GM19395 (cell line): Measurements from ENCODE around the gene MGMT.

ENCODE experiments used
- ATAC-seq: cut with Tn5 transposase; IDR thresholded peaks from one replicate; pipeline ENCODE4 v1.9.1; 2021; ENCODE audit warnings: mild to moderate bottlenecking, moderate library complexity; ENCODE audit not compliant: unreplicated experiment

Gene MGMT

DNA sequence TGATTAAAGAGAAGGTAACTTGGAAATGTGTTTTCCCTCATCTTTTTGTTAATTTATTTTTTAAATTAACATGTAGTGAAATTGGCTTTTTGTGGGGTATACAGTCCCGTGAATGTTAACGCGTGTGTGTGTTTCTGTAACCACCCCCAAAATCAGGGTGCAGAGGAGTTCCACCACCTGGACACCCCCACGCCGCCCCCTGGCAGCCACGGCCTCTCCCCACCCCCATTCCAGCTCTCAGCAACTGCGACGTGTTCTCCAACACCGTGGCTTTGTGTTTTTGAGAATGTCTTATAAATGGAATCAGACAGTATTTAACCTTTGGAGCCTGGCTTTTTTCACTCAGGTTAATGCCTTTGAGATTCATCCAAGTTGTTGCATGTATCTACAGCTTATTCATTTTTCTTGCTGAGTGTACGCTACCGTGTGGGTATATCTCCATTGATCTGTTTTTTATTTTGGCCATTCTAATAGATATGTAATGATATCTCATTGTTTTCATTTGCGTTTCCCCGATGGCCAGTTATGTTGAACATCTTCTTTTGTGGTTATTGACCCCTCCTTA lies 278.2 kb downstream of the MGMT start:
- no peak for ATAC-seq

DNA sequence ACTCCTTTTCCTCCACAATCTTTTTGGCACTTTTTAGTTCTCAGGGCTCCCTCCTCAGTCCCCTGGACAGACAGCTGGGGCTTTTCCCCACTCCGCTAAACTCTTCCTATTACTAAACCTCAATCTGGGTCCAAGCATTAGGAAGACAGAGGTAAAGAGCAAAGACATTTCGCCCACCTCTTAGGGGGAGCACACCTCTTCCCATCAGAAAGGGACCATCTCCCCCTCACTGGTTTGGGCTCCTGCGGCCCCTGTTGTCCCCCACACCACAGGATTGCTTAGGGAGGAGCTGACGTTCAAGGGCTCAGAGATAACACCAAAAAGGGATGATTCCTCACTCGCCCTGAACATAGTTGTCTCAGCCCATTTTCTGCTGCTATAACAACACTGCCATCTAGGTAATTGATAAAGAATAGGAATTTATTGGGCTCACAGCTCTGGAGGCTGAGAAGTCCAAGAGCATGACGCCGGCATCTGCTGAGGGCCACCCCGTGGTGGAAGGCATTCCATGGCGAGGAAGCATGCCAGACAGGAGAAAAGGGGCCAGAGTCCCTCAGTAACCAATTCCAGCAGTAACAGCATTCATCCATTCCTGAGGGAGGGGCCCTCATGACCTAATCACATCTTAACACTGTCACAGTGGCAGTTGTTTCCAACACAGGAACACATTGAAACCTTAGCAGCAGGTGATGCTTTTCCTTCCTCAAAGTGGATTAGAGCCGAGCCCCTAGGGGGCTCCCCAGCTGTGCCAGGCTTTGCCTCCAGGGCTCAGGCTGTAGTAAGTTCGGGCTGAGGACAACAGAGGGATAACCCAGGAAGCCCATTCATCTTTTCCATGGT lies 287.4 kb downstream of the MGMT start:
- no peak for ATAC-seq

DNA sequence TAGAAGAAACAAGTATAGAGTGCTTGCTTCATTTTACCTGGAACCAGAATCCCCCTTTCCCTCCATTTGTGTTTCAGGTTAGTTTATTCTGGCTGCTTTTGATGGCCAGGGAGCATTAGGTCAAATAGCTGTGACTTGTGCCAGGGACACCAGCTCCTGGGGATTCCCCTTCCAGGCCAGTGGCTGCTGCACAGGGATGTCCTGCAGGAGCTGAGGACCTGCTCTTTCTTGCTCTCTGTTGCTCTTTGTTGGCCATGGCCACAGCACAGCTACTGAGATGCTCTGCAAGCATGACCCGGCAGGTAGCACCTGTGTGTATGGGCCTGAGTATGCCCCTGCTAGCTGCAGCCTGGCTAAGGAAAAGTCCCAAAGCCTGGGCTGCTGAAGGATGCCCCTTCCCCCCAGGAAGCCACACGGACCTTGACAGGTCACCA lies 288.1 kb downstream of the MGMT start:
- ATAC-seq, result no peak

DNA sequence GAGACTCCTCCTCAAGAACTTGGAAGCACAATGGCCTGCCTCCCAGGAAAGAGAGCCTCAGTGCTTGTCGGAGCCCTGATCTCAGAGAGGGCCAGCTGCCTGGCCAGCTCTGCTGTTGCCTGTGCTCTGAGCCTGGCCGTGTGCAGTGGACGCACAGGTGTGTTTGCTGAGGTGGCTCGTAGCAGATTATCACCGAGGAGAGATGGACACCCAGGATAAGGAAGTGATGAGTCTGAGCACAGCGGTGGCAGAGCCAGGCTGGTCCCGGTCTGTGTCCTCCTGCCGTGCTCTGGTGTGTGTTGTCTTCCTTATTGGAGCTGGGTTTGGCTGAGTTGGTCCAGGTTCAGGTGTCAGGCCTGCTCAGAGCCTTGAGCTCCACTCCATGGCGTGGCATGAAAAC lies 288.6 kb downstream of the MGMT start:
- no peak for ATAC-seq

DNA sequence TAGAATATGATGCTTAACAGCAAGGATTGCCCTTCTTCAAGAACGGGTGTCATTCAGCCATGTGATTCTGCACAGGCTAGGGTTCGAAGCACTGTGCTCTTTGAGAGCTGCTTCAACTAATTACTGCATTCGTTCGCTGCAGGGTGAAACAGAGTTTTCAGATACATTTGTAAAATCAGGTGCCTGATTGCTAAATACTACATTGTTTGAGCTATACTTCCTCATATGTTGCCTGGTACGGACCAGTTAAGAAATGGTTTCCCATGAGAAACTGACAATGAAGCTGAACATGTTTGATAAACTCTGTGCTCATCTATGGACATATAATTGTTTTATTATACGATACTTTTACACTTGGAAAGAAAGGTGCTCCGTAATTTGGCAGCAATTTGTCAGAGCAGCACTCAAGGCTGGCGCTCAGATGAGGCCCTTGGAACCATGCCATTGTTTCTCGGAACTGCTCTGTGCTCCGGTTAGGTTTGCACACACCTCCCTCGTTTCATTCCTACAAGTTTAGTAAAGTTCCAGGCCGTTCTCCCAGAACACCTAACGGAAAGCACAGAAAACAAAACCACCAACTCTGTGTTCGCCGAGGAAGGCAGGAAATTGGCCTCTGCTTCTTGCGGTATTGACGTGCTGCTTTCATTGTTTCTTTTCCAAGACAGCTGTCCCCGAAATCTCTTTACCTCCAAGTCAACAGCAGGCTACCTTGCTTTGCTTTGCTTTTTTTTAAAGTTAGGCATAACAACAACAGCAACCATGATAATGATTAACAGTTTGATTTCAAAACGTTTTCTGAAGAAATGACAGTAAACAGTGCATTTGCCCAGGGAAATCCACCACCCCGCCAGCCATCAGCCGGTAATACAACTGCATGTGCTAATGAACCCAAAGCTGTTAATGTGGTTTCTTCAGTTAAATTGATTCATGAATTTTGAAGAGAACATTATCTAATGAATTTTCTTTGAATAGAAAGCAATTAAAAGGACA lies 290.2 kb downstream of the MGMT start:
- no peak for ATAC-seq

DNA sequence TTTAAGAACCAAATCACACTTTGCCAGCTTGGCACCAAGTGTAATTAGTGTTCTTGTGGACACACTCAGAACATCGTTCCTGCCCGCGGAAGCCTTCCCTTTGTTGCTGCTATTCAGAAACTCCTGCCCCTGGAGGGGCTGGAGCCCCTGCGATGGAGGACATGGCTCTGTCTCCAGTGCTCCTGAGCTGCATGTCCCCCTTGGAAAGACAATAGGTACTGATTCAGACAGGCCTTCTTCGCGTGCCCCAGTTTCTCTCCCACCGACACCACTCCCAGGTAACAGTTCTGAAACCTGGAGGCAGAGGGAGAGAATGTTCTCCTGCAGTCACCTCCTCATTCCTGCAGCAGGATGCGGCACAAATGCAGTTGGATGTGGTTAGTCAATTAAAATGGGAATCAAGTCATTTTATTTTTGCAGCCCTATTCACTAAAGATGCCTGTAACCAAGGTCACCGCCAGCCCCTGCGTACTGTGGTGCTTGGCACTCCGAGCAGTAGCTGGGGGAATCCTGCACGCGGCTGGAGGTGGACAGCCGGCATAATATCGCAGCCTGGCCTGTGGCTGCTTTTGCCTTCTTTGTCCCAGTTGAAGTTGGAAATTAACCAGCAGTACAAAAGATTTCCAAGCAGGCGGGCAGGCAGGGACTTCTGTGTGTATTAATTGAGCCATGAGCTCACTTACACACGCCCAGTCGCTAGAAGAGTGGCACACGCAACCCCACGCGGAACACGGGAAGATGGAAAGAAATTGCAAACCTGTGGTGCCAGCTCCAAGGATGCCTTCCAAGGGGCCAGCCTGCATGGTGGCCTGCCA lies 291.4 kb downstream of the MGMT start:
- no peak for ATAC-seq

DNA sequence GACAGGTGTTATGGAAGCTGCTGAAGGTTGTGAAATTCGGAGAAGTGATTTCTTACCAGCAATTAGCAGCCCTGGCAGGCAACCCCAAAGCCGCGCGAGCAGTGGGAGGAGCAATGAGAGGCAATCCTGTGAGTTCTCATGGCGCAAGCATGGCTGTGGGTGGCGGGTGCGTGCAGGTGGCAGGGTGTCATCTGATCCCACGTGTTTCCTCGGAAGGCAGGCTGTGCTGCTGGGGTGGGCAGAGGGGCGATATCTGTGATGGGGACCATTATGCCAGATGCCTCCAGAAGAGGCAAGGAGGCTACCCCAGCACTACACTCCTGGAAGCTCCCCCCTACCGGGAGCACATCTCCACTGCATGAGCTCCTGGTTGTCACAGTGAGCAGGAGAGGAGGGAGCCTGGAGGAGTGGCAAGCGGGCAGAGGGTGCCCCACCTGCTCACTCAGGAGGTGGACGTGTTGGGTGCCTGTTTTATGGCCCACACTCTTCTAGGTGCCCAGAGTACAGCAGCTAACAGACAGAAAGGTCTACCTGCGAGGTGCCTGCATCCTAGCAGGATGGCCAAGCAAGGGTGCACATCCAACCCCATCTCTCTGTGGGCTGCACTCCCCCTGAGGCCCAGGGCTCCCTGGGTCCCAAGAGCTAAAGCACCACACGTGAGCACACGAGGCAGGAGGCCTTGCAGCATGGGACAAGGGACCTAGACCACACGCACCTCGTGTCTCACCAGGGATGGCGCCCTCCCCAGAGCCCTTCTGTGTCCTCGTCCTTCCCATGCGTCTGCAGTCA lies 292.4 kb downstream of the MGMT start:
- ATAC-seq, result no peak

DNA sequence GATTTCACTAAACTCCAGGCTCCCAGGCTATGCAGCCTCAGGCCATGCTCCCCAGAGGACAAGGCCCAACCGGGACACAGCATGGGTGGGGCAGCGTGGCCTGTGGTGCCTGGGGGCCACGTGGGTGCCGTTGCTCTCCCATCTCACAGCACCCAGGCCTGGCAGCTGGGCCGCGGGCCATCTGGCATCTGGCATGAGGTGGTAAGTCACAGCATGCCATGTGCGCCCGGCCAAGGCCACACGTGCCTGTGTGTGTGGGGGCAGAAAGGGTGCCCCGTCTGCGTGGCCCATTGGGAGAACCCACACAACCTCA lies 292.9 kb downstream of the MGMT start:
- ATAC-seq, result no peak

DNA sequence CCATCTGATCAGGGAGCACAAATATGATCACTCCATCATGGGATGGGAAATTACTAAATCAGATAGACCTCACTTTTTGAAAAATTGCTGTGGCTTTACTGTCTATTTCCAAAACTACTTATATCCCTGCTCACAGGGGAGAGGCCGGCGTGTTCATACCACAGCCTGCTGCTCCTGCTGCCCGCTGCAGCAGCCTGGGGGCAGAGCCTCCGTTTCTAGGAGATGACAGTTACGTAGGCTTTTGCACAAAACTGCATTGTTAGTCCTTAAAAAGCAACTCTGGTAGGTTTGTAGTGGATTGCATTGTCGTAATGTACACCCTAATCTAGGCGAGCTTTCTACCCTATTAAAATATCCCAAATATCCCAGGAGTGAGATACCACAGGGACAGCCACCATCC lies 293.4 kb downstream of the MGMT start:
- ATAC-seq, result no peak

DNA sequence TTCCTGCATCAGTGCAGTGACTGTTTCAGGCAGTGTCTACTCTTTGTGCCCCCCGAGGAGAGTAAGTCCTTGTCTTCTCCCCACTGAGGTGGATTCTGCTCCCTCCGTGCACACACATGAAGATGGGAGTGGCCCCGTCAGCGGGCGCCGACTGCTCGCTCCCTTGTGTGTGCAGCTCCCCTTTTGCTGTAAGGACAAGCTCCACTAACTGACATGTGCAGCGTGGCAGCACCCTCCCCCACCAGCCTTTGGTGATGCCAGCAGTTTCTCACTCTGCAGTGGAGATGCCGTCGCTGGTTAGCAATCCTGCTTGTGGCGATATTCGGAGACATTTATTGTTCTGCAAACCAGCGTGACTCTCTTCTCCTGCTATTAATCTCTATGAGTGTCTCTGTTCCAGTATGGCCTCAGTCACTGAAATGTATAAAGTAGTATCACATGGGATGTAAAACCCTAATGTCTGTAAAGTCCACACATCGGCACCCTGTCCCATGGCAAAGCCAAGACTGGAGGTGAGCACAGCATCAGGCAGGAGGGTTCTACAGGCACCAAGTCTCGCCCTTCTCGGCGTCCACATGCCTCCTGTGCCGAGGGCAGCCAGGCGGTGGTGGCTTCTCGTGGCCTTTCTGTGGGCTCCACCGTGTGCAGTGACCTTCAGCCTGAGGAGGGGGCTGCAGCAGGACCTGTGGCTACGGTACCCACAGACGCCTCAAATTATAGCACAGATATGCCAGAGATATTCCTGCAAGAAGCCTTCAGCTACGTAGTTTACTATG lies 294.3 kb downstream of the MGMT start:
- ATAC-seq, result no peak

DNA sequence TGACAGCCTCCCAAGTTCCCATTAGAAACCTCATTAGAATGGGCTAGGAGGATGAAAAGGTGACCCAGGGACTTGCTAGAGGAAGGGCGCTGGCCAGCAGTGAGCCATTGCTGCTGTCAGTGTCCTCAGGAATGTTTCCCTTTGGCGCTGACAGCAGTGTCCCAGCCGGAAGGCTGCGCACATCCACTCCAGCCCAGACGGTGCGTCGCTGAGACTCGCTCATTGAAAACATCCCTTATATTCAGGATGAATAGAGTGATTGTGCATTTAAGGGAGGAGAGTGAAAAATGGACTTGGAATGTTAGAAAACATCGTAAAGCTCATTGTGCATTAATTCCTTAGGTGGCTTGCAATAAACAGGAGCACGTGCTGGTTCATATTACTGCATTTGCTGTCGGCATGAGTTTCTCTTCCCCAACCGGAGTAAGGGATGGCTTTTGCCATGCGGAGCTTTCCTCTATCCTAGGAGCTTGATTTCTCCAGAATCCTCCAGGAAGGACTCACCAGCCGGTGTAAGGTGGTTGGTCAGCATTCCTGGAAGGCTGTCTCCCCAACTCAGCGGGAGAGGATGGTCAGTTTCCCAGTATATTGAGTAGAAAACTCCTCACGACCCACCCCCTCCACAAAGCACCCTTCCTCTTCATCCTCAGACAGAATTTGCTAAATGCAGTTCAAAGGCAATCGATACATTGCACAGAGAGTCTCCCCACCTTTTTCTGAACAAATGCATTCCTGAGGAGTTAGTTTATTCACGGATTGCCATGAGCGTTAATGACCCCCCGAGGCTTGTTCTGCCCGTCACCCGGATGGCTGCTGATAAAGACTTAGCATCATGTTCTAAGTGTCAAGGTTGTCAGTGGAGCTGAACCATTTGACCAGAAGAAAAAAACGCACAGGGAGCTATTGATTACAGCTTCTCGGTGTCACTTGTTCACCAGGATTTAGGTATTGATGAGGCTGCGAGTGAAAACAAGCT lies 295.2 kb downstream of the MGMT start:
- ATAC-seq, result no peak

DNA sequence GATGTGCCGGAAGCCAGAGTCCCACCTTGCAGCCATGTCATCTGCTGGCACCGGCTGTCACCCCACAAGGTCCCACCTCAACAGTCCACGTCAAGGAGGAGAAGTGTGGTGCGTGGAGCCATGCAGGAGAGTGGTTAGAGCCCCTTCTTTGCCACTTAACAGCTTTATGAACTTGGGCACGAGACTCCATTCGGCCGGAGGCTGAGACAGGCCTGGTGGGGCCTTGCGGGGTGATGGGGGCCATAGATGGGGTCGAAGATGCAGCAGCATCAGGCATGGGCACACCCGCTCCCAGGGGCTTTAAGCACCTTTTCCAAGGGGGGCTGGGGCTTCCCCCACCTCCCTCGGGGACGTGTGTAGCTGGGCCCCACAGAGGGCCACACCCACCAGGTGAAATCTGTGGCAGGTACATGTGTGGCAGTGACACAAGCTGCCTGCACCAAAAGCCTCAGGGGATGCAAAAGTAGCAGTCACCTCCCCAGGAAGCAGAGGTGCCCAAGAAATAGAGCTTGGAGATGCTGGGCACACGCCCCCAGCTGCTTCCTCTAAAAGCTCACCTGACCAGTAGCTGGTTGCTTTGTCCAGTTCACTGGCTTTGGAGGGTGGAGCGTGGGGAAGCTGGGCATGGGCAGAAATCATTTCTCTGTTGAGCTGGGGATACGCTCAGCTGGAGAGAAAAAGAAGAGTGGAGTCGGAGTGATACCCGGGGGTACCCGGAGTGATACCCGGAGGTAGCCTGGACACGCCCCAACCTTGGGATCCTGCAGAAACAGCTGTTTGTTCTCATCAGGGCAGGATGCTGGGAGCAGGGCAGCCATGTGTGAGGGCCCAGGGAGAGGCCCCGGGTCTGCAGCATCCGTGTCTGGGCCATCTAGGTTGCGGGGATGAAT lies 297.2 kb downstream of the MGMT start:
- no peak for ATAC-seq

DNA sequence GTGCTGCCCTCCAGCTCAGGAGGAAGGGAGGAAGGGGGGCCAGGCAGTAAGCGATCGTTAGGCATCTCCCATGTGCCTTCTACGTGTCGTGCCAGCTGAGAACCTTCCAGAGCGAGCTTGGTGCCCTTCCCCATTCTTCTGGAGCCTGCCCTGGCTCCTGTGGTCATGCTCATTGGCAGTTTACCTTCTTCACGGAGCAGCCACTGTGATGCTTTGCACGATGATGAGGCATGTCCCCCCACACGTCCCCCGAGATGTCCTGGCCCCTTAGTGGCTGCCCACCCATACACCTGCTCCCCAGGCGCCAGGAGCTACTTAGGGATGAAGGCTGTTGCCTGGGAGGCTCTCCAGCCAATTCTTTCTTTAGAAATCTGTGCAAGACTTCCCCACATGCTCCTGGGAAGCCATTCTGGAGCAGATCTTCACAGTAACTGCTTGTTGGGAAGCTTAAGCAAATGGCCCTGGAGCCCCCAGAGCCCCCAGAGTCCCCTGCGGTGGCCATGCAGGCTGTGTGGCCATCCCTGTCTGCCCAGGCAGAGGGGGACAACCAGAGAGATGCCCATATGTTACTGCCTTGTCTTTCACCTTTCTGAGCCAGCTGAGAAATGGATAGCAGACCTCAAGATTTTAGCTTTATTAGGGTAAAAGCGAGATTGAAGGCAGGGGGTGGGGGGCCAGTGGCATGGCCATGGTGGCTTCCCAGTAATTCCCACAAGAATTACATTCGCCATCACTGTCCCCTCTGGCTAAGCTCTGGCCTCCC lies 298.0 kb downstream of the MGMT start:
- no peak for ATAC-seq

DNA sequence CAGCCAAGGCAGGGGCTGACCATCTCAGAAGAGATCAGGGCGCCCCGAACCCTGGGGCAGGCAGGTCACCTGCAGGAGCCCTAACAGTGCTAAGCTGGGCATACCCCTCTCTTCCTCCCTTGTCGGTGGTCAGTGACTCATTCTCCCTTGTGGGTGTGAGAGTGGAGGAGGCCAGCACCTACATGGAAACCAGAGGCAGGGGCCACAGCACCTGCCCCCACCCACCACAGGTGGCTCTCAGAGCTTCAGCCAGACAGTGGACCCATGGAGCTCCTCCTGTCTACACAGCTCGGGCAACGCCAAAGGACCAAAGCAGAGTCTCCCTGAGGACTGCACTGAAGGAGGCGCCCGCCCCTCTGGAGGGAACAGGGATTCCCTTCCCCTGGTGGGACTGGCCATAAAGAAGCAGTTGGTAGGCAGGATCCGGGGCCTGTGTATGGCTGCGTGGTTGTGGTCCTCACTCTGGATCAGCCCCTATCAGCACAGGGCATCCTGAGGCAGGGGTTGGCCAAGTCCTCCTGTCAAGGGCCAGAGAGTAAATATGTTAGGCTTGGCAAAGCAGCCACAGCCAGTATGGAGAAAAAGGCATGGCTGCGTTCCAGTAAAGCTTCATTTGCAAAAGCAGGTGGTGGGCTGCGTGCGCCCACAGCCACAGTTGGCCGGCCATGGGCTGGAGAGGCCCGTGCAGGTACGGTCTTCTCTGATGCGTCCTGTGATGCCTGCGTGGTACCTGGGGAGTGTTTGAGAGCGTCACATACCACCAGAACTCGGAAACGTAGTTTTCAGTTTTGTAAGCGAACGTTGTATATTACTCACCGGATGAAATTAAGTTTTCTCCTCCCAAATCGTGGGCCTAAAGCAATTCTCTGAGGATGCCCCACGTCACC lies 298.9 kb downstream of the MGMT start:
- no peak for ATAC-seq
